Astrocyte (in vitro differentiated cells and primary cell): ENCODE measurements around the gene C8A.

ENCODE experiments used
- EZH2 ChIP-seq: IDR thresholded peaks from 2 replicates; pipeline ENCODE4 v1.6.1; 2012; ENCODE audit warnings: mild to moderate bottlenecking, low read length, inconsistent platforms; ENCODE audit not compliant: insufficient read depth
- TF ChIP-seq, protein P1 (sequence below): IDR thresholded peaks from 2 replicates; pipeline ENCODE4 v1.5.1; 2011; ENCODE audit warnings: low read depth, mild to moderate bottlenecking, inconsistent platforms, low read length, moderate library complexity; ENCODE audit not compliant: insufficient read depth

DNA sequence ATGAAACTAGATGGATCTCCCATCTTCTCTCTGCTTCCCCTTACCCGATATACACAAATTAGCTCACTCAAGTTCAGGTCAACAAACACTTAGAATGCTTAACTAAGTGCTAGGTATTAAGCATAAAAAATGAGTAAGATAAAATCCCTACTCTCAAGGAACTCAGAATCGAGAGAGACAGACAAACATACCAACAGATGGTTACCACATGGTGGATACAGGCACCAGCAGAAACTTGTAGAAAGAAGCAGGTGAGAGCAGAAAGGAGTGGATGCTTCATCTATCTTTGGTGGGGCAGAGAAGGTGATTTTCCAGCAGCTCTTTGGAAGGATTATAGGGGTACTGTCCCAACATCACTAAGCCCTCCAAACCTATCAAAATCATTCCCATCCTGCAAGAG is 79.0 kb downstream of the C8A start:
- TF ChIP-seq, protein P1, sequence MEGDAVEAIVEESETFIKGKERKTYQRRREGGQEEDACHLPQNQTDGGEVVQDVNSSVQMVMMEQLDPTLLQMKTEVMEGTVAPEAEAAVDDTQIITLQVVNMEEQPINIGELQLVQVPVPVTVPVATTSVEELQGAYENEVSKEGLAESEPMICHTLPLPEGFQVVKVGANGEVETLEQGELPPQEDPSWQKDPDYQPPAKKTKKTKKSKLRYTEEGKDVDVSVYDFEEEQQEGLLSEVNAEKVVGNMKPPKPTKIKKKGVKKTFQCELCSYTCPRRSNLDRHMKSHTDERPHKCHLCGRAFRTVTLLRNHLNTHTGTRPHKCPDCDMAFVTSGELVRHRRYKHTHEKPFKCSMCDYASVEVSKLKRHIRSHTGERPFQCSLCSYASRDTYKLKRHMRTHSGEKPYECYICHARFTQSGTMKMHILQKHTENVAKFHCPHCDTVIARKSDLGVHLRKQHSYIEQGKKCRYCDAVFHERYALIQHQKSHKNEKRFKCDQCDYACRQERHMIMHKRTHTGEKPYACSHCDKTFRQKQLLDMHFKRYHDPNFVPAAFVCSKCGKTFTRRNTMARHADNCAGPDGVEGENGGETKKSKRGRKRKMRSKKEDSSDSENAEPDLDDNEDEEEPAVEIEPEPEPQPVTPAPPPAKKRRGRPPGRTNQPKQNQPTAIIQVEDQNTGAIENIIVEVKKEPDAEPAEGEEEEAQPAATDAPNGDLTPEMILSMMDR = no peak
- TF ChIP-seq EZH2 = no peak
